D721Med (cell line): Measurements from ENCODE around the gene CYSTM1.

ENCODE experiments used
- DNase-seq: peaks from one replicate; pipeline ENCODE4 v3.0.0; 2011; ENCODE audit warnings: low spot score; ENCODE audit not compliant: insufficient read length
- FAIRE-seq: peaks from 2 replicates; lab custom pipeline; 2011; peaks lifted over from hg19 to GRCh38; lab: Jason Lieb, UNC
- CTCF ChIP-seq: IDR thresholded peaks from 2 replicates; pipeline ENCODE4 v1.5.1; 2012; ENCODE audit warnings: mild to moderate bottlenecking, control low read depth; ENCODE audit not compliant: insufficient read depth; ENCODE audit errors: missing control alignments

CYSTM1 gene

GRCh38 chr5:140234377-140234989 lies 59.5 kb downstream of the CYSTM1 start:
- FAIRE-seq (no peak), DNase-seq (no peak)
- no peak for TF ChIP-seq CTCF

GRCh38 chr5:140235791-140236551 lies 61.0 kb downstream of the CYSTM1 start:
- no peak for TF ChIP-seq CTCF
- DNase-seq, result no peak
- FAIRE-seq, result no peak

DNA sequence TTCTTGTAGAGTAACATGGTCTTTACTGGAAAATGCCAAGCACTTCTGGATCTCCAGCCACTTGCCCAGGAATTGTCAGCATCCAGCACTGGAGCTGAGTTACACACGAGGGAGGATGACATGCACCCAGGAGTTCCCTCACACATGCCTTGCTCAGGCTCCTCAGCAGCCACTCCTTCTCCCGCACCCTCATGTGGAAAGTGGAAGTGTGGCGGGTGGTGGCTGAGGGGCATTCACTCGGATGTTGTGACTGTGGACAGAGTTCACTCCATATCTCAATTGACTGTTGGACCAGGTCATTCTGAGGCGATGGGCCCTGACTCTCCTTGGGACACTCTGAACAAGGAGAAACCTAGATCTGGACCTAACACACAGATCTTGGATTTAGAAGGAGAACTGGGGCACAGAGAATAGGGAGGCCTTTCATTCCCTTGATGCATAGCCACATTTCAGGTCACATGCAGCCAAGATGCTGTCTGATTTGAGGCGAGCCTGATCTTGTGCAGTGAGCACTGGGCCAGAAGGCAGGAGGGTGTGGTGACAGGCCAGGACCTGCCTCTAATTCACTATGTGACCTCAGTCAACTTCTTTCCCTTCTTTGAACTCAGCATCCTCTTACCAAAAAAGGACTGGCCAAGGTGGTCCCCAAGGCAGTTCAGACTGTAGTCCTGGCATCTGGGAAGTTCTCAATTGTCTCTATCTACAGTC lies 62.1 kb downstream of the CYSTM1 start:
- TF ChIP-seq CTCF, result no peak
- DNase-seq (no peak), FAIRE-seq (no peak)

DNA sequence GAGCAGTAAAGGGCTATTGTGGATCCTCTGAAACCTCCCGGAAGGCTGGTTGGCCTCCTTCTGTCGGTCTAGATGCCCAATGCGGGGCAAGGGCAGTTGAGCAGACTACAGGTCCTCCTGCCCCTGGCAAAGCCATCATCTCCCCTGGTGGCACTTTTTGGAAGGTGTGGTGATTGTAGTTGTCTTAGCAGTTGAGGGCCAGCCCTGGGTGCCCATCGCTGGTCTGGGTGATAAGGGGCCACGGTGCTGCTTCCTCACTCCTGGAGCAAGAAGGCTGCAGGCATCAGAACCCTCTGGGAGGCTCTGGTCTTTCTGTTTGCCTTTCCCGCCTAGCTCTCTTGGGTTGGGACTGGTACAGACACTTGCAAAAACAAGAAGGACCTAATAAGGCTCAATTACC lies 63.8 kb downstream of the CYSTM1 start:
- no peak for TF ChIP-seq CTCF
- FAIRE-seq (no peak), DNase-seq (no peak)

DNA sequence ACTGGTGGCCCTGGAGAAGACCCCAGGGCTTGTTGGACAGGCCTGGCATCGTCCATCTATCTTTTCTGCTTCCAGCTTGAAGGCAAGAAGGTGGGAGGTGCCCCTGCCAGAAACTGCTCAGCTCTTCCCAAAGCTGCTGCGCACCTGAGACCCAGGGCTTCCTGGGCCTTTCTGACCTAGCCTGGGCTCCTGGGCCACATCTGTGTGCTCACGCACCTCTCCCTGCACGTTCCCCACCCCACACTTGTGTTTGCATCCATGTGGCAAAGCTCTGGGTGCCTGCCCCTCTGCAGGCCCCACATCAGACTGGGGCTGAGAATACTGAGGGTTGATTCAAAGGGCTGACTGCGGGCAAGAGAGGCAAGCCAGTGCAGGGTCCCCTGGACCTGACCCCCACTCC lies 64.5 kb downstream of the CYSTM1 start:
- FAIRE-seq, result no peak
- DNase-seq, result no peak
- TF ChIP-seq CTCF, result no peak

DNA sequence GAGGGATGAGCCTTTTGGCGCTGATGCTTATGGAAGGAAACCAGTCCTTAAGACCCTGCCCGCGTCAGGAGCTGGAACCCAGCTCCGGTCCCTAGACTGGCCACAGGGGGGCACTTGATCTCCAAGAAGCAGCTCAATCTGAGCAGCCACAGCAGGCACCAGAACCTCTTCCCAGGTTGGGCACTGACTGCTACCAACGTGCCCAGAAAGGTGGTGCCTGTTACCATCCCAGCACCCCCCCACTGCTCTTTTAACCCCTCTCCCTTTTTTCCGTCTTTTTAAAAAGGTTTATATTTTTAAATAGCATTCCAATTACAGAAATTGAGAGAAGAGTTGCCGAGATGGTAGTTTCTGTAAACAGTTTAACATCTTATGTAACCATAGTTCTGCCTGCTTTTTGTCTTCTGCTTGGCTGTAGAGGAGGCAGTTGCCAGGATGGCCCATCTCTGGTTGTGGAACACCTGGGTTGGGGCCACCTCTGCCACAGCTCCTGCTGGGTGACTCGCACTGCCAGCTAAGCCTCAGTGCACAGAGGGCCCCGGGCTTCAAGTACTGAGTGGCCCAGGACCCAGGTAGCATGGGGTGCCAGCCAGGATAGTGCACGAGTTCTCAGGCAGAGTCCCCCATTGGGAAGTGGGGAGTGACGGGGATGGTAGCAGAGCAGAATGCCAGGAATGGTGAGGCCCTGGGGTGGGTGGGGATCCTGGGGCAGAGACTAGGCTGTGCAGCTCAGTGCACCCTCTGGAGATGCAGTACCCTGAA lies 65.1 kb downstream of the CYSTM1 start:
- DNase-seq (peak; percentile 28), FAIRE-seq (no peak)

More for the DNA sequence above, 65.1 kb downstream of the CYSTM1 start:
- peak; percentile 74 for TF ChIP-seq CTCF
